ENCODE data around the gene HTR7. TPM values are rescaled to one million over a fixed set of nuclear protein-coding genes. Genes with fewer than 3 reads are reported as not detected.

Gene HTR7
- total RNA-seq, 6 donors from 2014 or later = 0.54 to 0.64 (median 0.59) TPM; not detected in 3

DNA sequence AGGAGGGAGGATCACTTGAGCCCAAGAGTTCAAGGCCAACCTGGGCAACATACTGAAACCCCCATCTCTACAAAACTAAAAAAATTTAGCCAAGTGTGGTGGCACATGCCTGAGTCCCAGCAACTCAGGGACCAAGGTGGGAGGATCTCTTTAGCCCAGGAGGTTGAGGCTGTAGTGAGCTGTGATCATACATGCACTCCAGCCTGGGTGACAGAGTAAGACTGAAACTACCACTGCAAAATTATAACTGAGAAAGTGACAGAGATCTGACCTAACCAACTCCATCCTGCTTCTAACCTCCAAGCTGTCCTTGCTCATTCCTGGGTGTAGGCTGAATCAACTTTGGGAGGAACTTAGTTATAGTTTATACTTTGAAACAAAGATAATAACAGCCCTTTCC, 59.4 kb downstream of the HTR7 start:
- H3K27me3 ChIP-seq = no peaks in the 10 kb centered on the region
- H3K4me3 ChIP-seq = no peak overlapping the region
- no peak overlapping the region for H3K27ac ChIP-seq
- ATAC-seq (ENCODE audit: low FRiP score in 2 of 2) = no peak
- H3K9me3 ChIP-seq = peaks cover 0 to 3% (median 0%) of the 10 kb centered on the region in 4 donors
- no peaks in the 10 kb centered on the region for H3K4me1 ChIP-seq
- DNase-seq = no peak
- no peaks in the 10 kb centered on the region for H3K36me3 ChIP-seq
- TF ChIP-seq POLR2A (IDR thresholded peaks at IDR 0.05) (no peak), POLR2AphosphoS5 (IDR thresholded peaks at IDR 0.05) (no peak), EP300 (IDR thresholded peaks at IDR 0.05) (no peak)
- TF ChIP-seq, protein P1, sequence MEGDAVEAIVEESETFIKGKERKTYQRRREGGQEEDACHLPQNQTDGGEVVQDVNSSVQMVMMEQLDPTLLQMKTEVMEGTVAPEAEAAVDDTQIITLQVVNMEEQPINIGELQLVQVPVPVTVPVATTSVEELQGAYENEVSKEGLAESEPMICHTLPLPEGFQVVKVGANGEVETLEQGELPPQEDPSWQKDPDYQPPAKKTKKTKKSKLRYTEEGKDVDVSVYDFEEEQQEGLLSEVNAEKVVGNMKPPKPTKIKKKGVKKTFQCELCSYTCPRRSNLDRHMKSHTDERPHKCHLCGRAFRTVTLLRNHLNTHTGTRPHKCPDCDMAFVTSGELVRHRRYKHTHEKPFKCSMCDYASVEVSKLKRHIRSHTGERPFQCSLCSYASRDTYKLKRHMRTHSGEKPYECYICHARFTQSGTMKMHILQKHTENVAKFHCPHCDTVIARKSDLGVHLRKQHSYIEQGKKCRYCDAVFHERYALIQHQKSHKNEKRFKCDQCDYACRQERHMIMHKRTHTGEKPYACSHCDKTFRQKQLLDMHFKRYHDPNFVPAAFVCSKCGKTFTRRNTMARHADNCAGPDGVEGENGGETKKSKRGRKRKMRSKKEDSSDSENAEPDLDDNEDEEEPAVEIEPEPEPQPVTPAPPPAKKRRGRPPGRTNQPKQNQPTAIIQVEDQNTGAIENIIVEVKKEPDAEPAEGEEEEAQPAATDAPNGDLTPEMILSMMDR (IDR thresholded peaks at IDR 0.05) = no peak

DNA sequence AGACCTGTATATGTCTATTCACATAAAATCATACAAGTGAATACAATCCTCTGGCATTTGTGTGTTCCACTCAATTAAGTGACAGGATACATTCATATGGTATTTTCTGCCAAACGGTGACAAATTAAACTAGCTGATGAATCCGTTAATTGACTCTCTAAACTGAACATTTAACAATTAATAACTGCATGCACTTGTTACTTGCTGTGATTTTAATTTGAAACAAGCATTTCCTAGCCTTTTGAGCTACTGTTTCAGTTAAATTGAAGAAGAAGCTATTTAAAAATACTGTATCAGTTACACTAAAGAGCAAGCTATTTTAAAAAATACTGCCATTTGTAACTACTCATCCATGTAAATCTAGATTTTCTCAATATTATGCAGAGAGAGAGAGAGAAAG, 67.4 kb downstream of the HTR7 start:
- Histone ChIP-seq H3K4me3 (no peak overlapping the region), H3K36me3 (no peaks in the 10 kb centered on the region), H3K27ac (no peak overlapping the region), H3K9me3 (no peaks in the 10 kb centered on the region), H3K27me3 (no peaks in the 10 kb centered on the region), H3K4me1 (no peaks in the 10 kb centered on the region)
- no peak for TF ChIP-seq POLR2A (IDR thresholded peaks at IDR 0.05)
- no peak for ATAC-seq (ENCODE audit: low FRiP score in 2 of 2)
- DNase-seq = no peak
- WGBS, 2 donors = 84% methylated on average over 2 of the region's 2 CpGs

DNA sequence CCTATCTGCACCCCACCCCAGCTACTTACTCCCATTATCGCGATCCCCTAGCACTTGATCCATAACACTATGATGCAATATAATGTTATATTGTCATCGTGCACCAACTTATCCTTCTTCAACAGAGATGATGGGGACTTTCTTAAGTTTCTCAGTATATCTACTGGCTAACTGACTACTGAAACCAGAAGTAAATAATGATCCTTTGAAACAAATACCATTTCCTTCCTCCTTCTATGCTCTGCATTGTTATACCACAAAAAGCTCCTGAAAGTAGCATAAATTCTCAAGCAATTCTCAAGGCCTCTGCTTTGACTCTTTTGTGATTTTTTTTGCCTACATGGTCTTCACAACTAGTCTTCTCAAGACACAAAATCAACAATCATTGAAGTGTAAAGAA, 68.9 kb downstream of the HTR7 start:
- Histone ChIP-seq H3K27me3 (no peaks in the 10 kb centered on the region), H3K4me1 (no peaks in the 10 kb centered on the region), H3K27ac (no peak overlapping the region), H3K9me3 (no peaks in the 10 kb centered on the region), H3K36me3 (no peaks in the 10 kb centered on the region), H3K4me3 (no peak overlapping the region)
- DNase-seq = no peak
- ATAC-seq (ENCODE audit: low FRiP score in 2 of 2) = no peak
- 43 to 59% methylated on average over 3 of the region's 3 CpGs for WGBS, 2 donors
- no peak for TF ChIP-seq POLR2A (IDR thresholded peaks at IDR 0.05)
- no peak for TF ChIP-seq POLR2AphosphoS5 (IDR thresholded peaks at IDR 0.05)

DNA sequence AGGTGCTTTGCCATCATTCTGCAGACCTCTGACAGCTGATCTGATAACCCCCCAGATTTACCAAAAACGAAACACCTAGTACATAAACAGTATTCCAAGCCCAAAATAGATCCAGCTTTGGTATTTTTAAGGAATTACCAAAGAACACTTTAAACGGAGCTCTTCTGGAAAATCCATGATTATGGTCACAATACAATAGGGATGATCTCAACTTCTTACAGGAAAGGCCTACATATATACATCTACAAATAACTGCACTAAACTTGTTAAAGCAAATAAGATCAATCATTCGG, 69.7 kb downstream of the HTR7 start:
- WGBS, 2 donors = 60 to 65% methylated on average over 3 of the region's 3 CpGs
- no peaks in the 10 kb centered on the region for H3K27me3 ChIP-seq
- H3K9me3 ChIP-seq = no peaks in the 10 kb centered on the region
- H3K36me3 ChIP-seq = no peaks in the 10 kb centered on the region
- no peaks in the 10 kb centered on the region for H3K4me1 ChIP-seq
- TF ChIP-seq POLR2AphosphoS5 (IDR thresholded peaks at IDR 0.05) (no peak), EP300 (IDR thresholded peaks at IDR 0.05) (no peak), POLR2A (IDR thresholded peaks at IDR 0.05) (no peak)
- TF ChIP-seq, protein P1 (IDR thresholded peaks at IDR 0.05) = no peak
- H3K4me3 ChIP-seq = no peak overlapping the region
- no peak for DNase-seq
- ATAC-seq (ENCODE audit: low FRiP score in 2 of 2) = no peak
- H3K27ac ChIP-seq = no peak overlapping the region

DNA sequence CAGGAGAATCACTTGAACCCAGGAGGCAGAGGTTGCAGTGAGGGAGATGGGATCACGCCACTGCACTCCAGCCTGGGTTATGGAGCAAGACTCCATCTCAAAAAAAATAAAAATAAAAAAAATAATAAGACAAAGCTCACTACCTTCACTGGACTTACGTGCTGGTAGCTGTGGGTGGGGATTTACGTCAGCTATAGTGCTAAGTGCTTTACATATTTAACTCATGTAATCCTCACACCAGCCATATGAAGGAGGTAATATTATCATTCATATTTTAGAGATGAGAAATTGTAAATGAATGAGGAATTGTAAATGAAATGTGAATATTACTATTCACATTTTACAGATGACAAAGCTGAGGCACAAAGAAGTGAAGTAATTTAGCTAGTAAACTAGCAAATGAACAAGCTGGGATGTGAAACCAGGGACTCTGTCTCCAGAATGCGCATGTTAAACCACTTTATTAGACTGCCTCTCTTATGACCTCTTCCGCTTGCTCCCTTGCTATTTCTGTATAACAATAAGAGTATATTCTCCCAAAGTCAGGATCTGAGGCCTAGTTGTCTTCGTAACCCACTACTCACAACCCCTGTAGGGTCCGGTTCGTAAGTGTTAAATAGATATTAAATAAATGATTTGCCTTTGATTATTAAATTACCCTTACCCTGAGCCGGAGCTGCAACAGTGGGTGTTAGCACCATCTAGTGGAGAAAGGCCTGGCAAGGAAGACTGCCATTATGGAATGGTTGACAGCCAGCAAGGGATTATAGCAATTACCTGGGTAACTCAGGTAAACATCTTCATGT, 70.2 kb downstream of the HTR7 start:
- no peaks in the 10 kb centered on the region for H3K36me3 ChIP-seq
- TF ChIP-seq EP300 (IDR thresholded peaks at IDR 0.05) = no peak
- no peak for TF ChIP-seq POLR2A (IDR thresholded peaks at IDR 0.05)
- TF ChIP-seq POLR2AphosphoS5 (IDR thresholded peaks at IDR 0.05) = no peak
- TF ChIP-seq, protein P1 (IDR thresholded peaks at IDR 0.05) = peak in 5 of 6 experiments; percentile 34 to 67 (median 53)
- ATAC-seq (ENCODE audit: low FRiP score in 2 of 2) (peak in 1 of 2 donors; percentile 70), DNase-seq (no peak)
- no peaks in the 10 kb centered on the region for H3K4me1 ChIP-seq
- H3K9me3 ChIP-seq = no peaks in the 10 kb centered on the region
- no peak overlapping the region for H3K27ac ChIP-seq
- H3K4me3 ChIP-seq = no peak overlapping the region
- H3K27me3 ChIP-seq = no peaks in the 10 kb centered on the region
- WGBS, 2 donors = 67 to 72% methylated on average over 9 of the region's 9 CpGs

DNA sequence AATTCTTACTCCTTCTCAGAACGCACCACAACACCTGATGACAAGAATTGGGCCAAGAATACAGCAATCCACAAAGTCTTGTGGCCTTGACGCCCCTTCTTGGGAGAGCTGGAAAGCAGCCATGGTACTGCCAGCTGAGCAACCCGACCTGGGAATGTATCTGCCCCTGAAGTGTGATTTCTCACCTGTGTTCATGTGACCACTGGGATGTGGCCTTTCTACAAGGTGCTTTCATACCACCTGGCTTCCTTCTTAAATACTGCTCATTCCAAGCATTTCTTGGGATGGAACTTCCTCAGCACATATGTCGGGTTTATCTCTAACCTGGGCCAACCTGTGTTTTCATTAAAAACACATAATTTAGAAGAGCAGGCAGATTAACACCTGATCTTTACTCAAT, 72.1 kb downstream of the HTR7 start:
- Histone ChIP-seq H3K4me3 (no peak overlapping the region), H3K27ac (no peak overlapping the region), H3K9me3 (no peaks in the 10 kb centered on the region), H3K36me3 (no peaks in the 10 kb centered on the region), H3K4me1 (no peaks in the 10 kb centered on the region), H3K27me3 (no peaks in the 10 kb centered on the region)
- DNase-seq = no peak
- WGBS, 2 donors = 67 to 76% methylated on average over 4 of the region's 4 CpGs
- TF ChIP-seq, protein P1 (IDR thresholded peaks at IDR 0.05) = no peak
- no peak for TF ChIP-seq POLR2AphosphoS5 (IDR thresholded peaks at IDR 0.05)
- TF ChIP-seq EP300 (IDR thresholded peaks at IDR 0.05) = no peak
- no peak for ATAC-seq (ENCODE audit: low FRiP score in 2 of 2)
